ENCODE results near the gene MME.

The MME gene

DNA sequence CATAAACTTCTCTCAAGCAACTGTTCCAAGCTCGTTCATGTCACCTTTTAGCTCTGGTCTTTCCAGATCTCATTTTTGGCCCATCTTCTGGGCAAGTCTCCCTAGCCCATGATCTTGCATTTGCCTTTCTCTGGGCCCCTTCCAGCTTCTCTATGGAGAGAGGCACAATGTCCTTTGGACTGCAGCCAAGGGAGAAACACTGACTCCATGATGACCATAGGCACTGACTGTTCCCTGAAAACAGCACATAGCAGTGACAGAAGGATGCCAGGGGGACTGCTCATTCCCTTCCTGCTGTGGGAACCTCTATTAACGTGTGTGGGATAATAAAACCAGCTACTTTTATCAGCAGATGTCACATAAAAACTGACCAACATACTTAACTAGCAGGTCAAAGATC lies 153.1 kb downstream of the MME start:
- H3K4me1 ChIP-seq (ENCODE audit: control insufficient read depth, insufficient read depth, low read length): peaks cover 4% of the 10 kb centered on the region
- H3K27me3 ChIP-seq (ENCODE audit: control insufficient read depth in 1 of 2, insufficient read depth in 2 of 2, low read length in 2 of 2): no peaks in the 10 kb centered on the region
- no peaks in the 10 kb centered on the region for H3K36me3 ChIP-seq (ENCODE audit: control insufficient read depth in 2 of 2, insufficient read depth in 2 of 2, low read length in 2 of 2)
- no peaks in the 10 kb centered on the region for H3K9me3 ChIP-seq (ENCODE audit: control insufficient read depth in 2 of 2, low read length in 2 of 2)
- no peak overlapping the region for H3K4me3 ChIP-seq (ENCODE audit: low read length in 2 of 2)
- peak overlapping the region; percentile 26 for H3K27ac ChIP-seq (ENCODE audit: low read length)
- H3K9ac ChIP-seq (ENCODE audit: low read length in 2 of 2): no peak overlapping the region

Measured in stomach smooth muscle (tissue), 2 donors.